Esophagus squamous epithelium (tissue), 5 donors: ENCODE data around the gene RBM19. TPM values are rescaled to one million over a fixed set of nuclear protein-coding genes. Genes with fewer than 3 reads are reported as not detected.

Experiments
- DNase-seq: peaks from one replicate; lab custom pipeline; 2025; lab: John Stamatoyannopoulos, UW
- H3K27ac ChIP-seq, 4 donors: fragments of 200-600 bp; sonication (generic); one replicate each; pipeline ENCODE4 v1.5.1; 2016 to 2019; ENCODE audit warnings: mild to moderate bottlenecking in 1 of 4
- H3K27me3 ChIP-seq, 4 donors: fragments of 200-600 bp; sonication (generic); 1 replicate in 3 of 4; 2 replicates in 1 of 4; pipeline versions ENCODE4 v1.5.1 to v1.6.0; 2017 to 2021; ENCODE audit warnings: antibody characterized with exemption in 1 of 4
- H3K36me3 ChIP-seq, 3 donors: fragments of 200-600 bp; sonication (generic); one replicate each; pipeline ENCODE4 v1.5.1; 2016 to 2019
- H3K4me1 ChIP-seq, 3 donors: fragments of 200-600 bp; sonication (generic); one replicate each; pipeline ENCODE4 v1.5.1; 2017 to 2019
- H3K4me3 ChIP-seq, 4 donors: fragments of 200-600 bp; sonication (generic); 1 replicate in 3 of 4; 2 replicates in 1 of 4; pipeline ENCODE4 v1.5.1; 2016 to 2019; ENCODE audit warnings: mild to moderate bottlenecking in 2 of 4, moderate library complexity in 1 of 4
- H3K9me3 ChIP-seq, 3 donors: fragments of 200-600 bp; sonication (generic); one replicate each; pipeline ENCODE4 v1.5.1; 2016 to 2019
- CTCF ChIP-seq, 6 experiments: fragments of 450-650 bp in 4 of 6; fragments of 200-600 bp in 2 of 6; sonication (generic) in 2 of 6; IDR thresholded peaks; one replicate each; pipeline ENCODE4 v1.5.1; 2016 to 2019; ENCODE audit warnings: antibody characterized with exemption in 6 of 6, mild to moderate bottlenecking in 4 of 6, moderate library complexity in 4 of 6
- POLR2A ChIP-seq, 4 donors: fragments of 450-650 bp; IDR thresholded peaks; one replicate each; pipeline ENCODE4 v1.6.1; 2017; ENCODE audit warnings: antibody characterized with exemption in 4 of 4, mild to moderate bottlenecking in 4 of 4, moderate library complexity in 3 of 4
- WGBS, 2 donors: methylation state at CpG; one replicate each; pipeline ENCODE4 v1.1.5; 2018; 5-methylcytosine and 5-hydroxymethylcytosine counted together
- intact Hi-C: fragments of 100-400 bp; cut with DNase I; formaldehyde crosslinking; loops from one replicate; pipeline ENCODE4 v1.15.0; 2022
- total RNA-seq, 4 donors: library from RNA; depleted of rRNA; stranded (reverse); fragments of >200 nt; gene quantifications; one replicate each; pipeline ENCODE4 v1.1.0, GENCODE V29; 2016
- donor health status: DM: yes; HTN: yes; CAD: no.

Gene RBM19
- total RNA-seq, 4 donors from 2014 or later: 13.1 to 32.8 (median 27.4) TPM

DNA sequence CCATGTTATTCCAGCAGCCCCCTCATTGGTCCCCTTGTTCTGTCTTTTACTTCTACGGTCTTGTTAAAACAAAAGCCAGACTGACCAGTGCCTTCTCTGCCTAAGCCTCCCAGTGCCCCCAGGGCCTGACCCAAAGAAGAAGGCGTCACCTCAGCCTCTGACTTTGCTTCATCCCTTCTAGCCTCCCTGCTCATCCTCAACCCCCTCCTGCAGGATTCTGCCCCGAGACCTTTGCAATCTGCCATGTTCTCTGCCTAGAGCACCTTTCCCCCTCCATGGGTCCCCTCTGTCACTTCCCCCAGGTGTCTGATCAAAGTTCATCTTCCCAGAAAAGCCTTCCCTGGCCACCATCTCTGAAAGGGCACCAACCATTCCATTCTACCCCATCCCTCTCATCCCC lies 7.9 kb upstream of the RBM19 start:
- Histone ChIP-seq H3K9me3 (no peaks in the 10 kb centered on the region), H3K27me3 (peaks cover 0 to 55% (median 0%) of the 10 kb centered on the region in 4 donors), H3K36me3 (no peaks in the 10 kb centered on the region), H3K4me1 (no peaks in the 10 kb centered on the region), H3K27ac (no peak overlapping the region), H3K4me3 (no peak overlapping the region)
- 55 to 70% methylated on average over 3 of the region's 3 CpGs for WGBS, 2 donors
- intact Hi-C loops: no loop called here
- TF ChIP-seq POLR2A (IDR thresholded peaks at IDR 0.05) (no peak), CTCF (IDR thresholded peaks at IDR 0.05) (no peak)
- no peak for DNase-seq

DNA sequence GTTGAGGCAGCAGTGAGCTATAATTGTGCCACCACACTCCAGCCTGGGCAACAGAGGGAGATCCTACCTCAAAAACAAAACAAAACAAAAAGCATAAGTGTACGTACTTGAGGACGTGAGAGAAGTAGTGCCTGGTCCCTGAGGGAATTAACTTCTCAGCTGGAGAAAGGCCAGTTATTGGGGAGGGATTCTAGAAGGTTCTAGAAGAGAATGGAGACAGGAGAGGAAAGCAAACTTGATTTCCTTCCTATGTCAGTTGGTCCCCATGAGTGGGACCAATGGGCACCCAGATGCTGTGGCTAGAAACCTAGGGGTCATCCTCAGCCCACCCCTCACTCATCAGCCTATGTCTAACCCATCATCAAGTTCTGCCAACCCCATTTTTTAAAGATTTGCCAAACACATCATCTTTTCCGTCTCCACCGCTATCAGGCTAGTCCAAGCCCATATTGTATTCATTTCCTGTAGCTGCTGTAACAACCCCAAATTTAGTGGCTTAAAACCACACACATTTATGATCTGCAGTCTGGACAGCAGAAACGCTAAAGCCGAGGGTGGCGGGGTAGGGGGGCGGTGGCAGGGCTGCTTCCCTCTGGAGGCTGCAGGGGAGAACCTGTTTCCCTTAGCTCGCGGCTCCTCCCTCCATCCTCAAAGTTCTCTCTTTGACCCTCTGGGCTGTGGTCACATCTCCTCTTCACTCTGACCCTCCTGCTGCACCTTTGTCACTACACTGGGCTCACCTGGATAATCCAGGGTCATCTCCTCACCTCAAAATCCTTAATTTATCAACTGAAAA lies 7.2 kb upstream of the RBM19 start:
- DNase-seq: no peak
- peaks cover 0 to 48% (median 0%) of the 10 kb centered on the region in 4 donors for H3K27me3 ChIP-seq
- no peaks in the 10 kb centered on the region for H3K36me3 ChIP-seq
- TF ChIP-seq CTCF (IDR thresholded peaks at IDR 0.05) (no peak), POLR2A (IDR thresholded peaks at IDR 0.05) (no peak)
- no peaks in the 10 kb centered on the region for H3K9me3 ChIP-seq
- no peak overlapping the region for H3K4me3 ChIP-seq
- 68 to 79% methylated on average over 10 of the region's 10 CpGs for WGBS, 2 donors
- intact Hi-C loops: no loop called here
- H3K4me1 ChIP-seq: no peaks in the 10 kb centered on the region
- H3K27ac ChIP-seq: no peak overlapping the region

- TF ChIP-seq POLR2A (IDR thresholded peaks at IDR 0.05) (no peak), CTCF (IDR thresholded peaks at IDR 0.05) (no peak)
- Histone ChIP-seq H3K36me3 (no peaks in the 10 kb centered on the region), H3K4me3 (no peak overlapping the region), H3K27me3 (peaks cover 0 to 31% (median 0%) of the 10 kb centered on the region in 4 donors), H3K9me3 (no peaks in the 10 kb centered on the region), H3K4me1 (peaks cover 5 to 9% (median 6%) of the 10 kb centered on the region in 3 donors), H3K27ac (no peak overlapping the region)
- no peak for DNase-seq
- intact Hi-C loops: no loop called here
- WGBS, 2 donors: 91 to 94% methylated on average over 3 to 4 of the region's 4 CpGs
These were observed 5.3 kb upstream of the RBM19 start for GRCh38 chr12:113971392-113971791.

GRCh38 chr12:113970211-113970610 lies 4.1 kb upstream of the RBM19 start:
- no peaks in the 10 kb centered on the region for H3K36me3 ChIP-seq
- H3K4me1 ChIP-seq: peaks cover 9 to 15% (median 11%) of the 10 kb centered on the region in 3 donors
- peaks cover 0 to 19% (median 0%) of the 10 kb centered on the region in 4 donors for H3K27me3 ChIP-seq
- H3K9me3 ChIP-seq: no peaks in the 10 kb centered on the region
- 73 to 77% methylated on average over 5 of the region's 5 CpGs for WGBS, 2 donors
- no peak overlapping the region for H3K27ac ChIP-seq
- intact Hi-C loops: no loop called here
- TF ChIP-seq CTCF (IDR thresholded peaks at IDR 0.05): no peak
- TF ChIP-seq POLR2A (IDR thresholded peaks at IDR 0.05): no peak
- H3K4me3 ChIP-seq: no peak overlapping the region
- no peak for DNase-seq

GRCh38 chr12:113967368-113967767 lies 1.2 kb upstream of the RBM19 start:
- TF ChIP-seq POLR2A (IDR thresholded peaks at IDR 0.05) (no peak), CTCF (IDR thresholded peaks at IDR 0.05) (no peak)
- intact Hi-C loops: no loop called here
- DNase-seq: no peak
- Histone ChIP-seq H3K36me3 (peaks cover 0 to 17% (median 0%) of the 10 kb centered on the region in 3 donors), H3K27ac (no peak overlapping the region), H3K27me3 (no peaks in the 10 kb centered on the region), H3K9me3 (no peaks in the 10 kb centered on the region), H3K4me1 (peaks cover 10 to 30% (median 17%) of the 10 kb centered on the region in 3 donors), H3K4me3 (no peak overlapping the region)
- WGBS, 2 donors: 87 to 92% methylated on average over 4 of the region's 4 CpGs
